Measurements from ENCODE around the gene SFRP5.

GRCh38 chr10:97731346-97732051, 40.3 kb downstream of the SFRP5 start:
- TF ChIP-seq, protein P1, sequence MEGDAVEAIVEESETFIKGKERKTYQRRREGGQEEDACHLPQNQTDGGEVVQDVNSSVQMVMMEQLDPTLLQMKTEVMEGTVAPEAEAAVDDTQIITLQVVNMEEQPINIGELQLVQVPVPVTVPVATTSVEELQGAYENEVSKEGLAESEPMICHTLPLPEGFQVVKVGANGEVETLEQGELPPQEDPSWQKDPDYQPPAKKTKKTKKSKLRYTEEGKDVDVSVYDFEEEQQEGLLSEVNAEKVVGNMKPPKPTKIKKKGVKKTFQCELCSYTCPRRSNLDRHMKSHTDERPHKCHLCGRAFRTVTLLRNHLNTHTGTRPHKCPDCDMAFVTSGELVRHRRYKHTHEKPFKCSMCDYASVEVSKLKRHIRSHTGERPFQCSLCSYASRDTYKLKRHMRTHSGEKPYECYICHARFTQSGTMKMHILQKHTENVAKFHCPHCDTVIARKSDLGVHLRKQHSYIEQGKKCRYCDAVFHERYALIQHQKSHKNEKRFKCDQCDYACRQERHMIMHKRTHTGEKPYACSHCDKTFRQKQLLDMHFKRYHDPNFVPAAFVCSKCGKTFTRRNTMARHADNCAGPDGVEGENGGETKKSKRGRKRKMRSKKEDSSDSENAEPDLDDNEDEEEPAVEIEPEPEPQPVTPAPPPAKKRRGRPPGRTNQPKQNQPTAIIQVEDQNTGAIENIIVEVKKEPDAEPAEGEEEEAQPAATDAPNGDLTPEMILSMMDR (IDR thresholded peaks at IDR 0.05): peak; percentile 57 to 92 (median 88)
- TF ChIP-seq POLR2A (IDR thresholded peaks at IDR 0.05): no peak

All from breast epithelium (tissue), 3 donors.